Activated T-cell treated with anti-CD3 and anti-CD28 coated beads, Interleukin-2, amount 50 U/mL, for 4 hours (primary cell): ENCODE measurements around the gene TUSC7. TPM values are rescaled to one million over a fixed set of nuclear protein-coding genes. Genes with fewer than 3 reads are reported as not detected.

Experiments
- ATAC-seq, 2 donors: fragments of 200-7000 bp; cut with Tn5 transposase; one replicate each; pipeline ENCODE4 v1.10.0; 2021
- DNase-seq: peaks from one replicate; pipeline ENCODE4 v3.0.0-alpha.2; 2020
- H3K27me3 Mint-ChIP-seq: one replicate; pipeline ENCODE4 v1.8.0; 2021; ENCODE audit warnings: low read depth, mixed read lengths
- H3K36me3 Mint-ChIP-seq: one replicate; pipeline ENCODE4 v1.8.0; 2022; ENCODE audit warnings: mixed read lengths; ENCODE audit not compliant: insufficient read depth
- H3K4me1 Mint-ChIP-seq: one replicate; pipeline ENCODE4 v1.8.0; 2021; ENCODE audit warnings: low read depth, mixed read lengths
- H3K4me3 Mint-ChIP-seq: one replicate; pipeline ENCODE4 v1.8.0; 2021; ENCODE audit warnings: mild to moderate bottlenecking, moderate library complexity, mixed read lengths
- H3K9me3 Mint-ChIP-seq: one replicate; pipeline ENCODE4 v1.8.0; 2021; ENCODE audit warnings: mixed read lengths
- total RNA-seq, 3 donors: library from RNA; stranded (reverse); gene quantifications; one replicate each; pipeline ENCODE4 v1.2.1, GENCODE V29; 2021

TUSC7 gene
- total RNA-seq, 3 donors from 2014 or later, result not detected

DNA sequence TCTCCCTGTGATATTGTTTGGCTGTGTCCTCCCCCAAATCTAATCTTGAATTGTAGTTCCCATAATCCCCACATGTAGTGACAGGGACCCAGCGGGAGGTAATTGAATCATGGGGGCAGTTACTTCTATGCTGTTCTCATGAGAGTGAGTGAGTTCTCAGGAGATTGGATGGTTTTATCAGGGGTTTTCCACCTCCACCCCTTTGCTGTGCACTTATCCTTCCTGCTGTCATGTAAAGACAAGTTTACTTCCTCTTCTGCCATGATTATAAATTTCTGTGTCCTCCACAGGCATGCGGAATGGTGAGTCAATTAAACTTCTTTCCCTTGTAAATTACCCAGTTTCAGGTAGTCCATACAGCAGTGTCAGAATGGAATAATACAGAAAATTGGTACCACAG, 24.7 kb downstream of the TUSC7 start:
- Mint-ChIP-seq H3K4me3 (no peak overlapping the region), H3K36me3 (no peaks in the 10 kb centered on the region), H3K4me1 (no peaks in the 10 kb centered on the region), H3K9me3 (no peaks in the 10 kb centered on the region), H3K27me3 (no peaks in the 10 kb centered on the region)
- DNase-seq (no peak), ATAC-seq (no peak)

- no peak for ATAC-seq
- no peaks in the 10 kb centered on the region for H3K4me1 Mint-ChIP-seq
- DNase-seq, result no peak
- peaks cover 3% of the 10 kb centered on the region for H3K9me3 Mint-ChIP-seq
- H3K4me3 Mint-ChIP-seq, result no peak overlapping the region
- H3K36me3 Mint-ChIP-seq, result no peaks in the 10 kb centered on the region
- H3K27me3 Mint-ChIP-seq, result no peaks in the 10 kb centered on the region
Measured at GRCh38 chr3:116739678-116740077, 30.1 kb downstream of the TUSC7 start.

GRCh38 chr3:116740293-116740692, 30.7 kb downstream of the TUSC7 start:
- no peak for ATAC-seq
- Mint-ChIP-seq H3K36me3 (no peaks in the 10 kb centered on the region), H3K4me3 (no peak overlapping the region), H3K27me3 (no peaks in the 10 kb centered on the region), H3K9me3 (peaks cover 3% of the 10 kb centered on the region), H3K4me1 (no peaks in the 10 kb centered on the region)
- no peak for DNase-seq

- Mint-ChIP-seq H3K36me3 (no peaks in the 10 kb centered on the region), H3K9me3 (peaks cover 3% of the 10 kb centered on the region), H3K4me3 (no peak overlapping the region), H3K27me3 (no peaks in the 10 kb centered on the region), H3K4me1 (no peaks in the 10 kb centered on the region)
- no peak for DNase-seq
- no peak for ATAC-seq
Measured at GRCh38 chr3:116741467-116741866, 31.9 kb downstream of the TUSC7 start.

DNA sequence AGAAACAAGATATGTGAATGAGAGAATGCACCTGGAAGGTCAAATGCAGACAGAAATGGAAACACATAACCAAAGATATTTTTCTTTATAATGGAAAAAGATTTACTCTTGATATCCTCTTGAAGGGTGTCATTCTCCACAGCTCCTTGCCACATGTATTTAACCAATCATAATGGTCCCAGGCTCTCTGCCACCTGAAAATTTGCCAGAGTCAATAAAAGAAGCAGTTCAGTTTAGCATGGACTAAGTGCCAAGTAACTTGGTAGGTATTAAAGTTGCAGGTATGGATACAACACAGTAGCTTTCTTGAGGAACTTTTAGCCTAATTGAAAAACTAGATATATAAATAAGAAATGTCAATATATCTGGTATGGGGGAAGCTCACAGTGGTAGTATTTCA, 33.5 kb downstream of the TUSC7 start:
- Mint-ChIP-seq H3K36me3 (no peaks in the 10 kb centered on the region), H3K27me3 (no peaks in the 10 kb centered on the region), H3K4me1 (no peaks in the 10 kb centered on the region), H3K4me3 (no peak overlapping the region), H3K9me3 (peaks cover 3% of the 10 kb centered on the region)
- ATAC-seq (no peak), DNase-seq (no peak)

GRCh38 chr3:116749388-116749787, 39.8 kb downstream of the TUSC7 start:
- no peaks in the 10 kb centered on the region for H3K4me1 Mint-ChIP-seq
- DNase-seq, result no peak

GRCh38 chr3:116757315-116757714, 47.7 kb downstream of the TUSC7 start:
- ATAC-seq (no peak), DNase-seq (no peak)
- H3K36me3 Mint-ChIP-seq, result no peaks in the 10 kb centered on the region
- H3K4me3 Mint-ChIP-seq, result no peak overlapping the region
- H3K27me3 Mint-ChIP-seq, result no peaks in the 10 kb centered on the region
- H3K9me3 Mint-ChIP-seq, result no peaks in the 10 kb centered on the region
- H3K4me1 Mint-ChIP-seq, result no peaks in the 10 kb centered on the region

More at GRCh38 chr3:116749388-116749787, 39.8 kb downstream of the TUSC7 start:
- no peaks in the 10 kb centered on the region for H3K27me3 Mint-ChIP-seq
- H3K36me3 Mint-ChIP-seq, result no peaks in the 10 kb centered on the region
- no peak overlapping the region for H3K4me3 Mint-ChIP-seq
- H3K9me3 Mint-ChIP-seq, result no peaks in the 10 kb centered on the region
- no peak for ATAC-seq

DNA sequence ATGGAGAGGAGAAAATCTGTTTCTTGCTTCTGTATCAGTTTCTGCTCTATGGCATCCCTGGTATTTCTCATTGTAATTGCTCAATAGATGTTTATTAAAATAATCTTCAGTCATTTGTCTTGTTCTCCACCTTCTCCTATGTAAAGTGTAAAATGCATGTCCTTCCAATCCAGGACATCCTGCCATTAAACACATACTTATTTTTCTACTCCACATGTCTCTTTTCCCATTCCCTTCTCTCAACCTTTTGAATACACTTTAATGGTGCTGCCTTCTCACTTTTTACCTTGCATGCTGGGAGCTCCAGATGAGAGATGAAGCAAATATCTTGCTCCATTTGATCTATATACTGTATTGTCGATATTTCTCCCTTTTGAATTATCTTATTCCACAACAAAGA, 49.7 kb downstream of the TUSC7 start:
- no peak for DNase-seq
- Mint-ChIP-seq H3K36me3 (no peaks in the 10 kb centered on the region), H3K9me3 (no peaks in the 10 kb centered on the region), H3K27me3 (no peaks in the 10 kb centered on the region), H3K4me1 (no peaks in the 10 kb centered on the region), H3K4me3 (no peak overlapping the region)
- no peak for ATAC-seq
